SK-N-SH treated with all-trans-retinoic acid at 6 μM for 48 hours (cell line): ENCODE data around the gene PTPRD.

Source experiments
- ATAC-seq: fragments of 200-7000 bp; cut with Tn5 transposase; 3 replicates; pipeline ENCODE4 v1.9.1; 2020; ENCODE audit warnings: mild to moderate bottlenecking, moderate library complexity
- ARNTL ChIP-seq: fragments of 450-650 bp; formaldehyde crosslinking; IDR thresholded peaks from 2 replicates; pipeline ENCODE4 v1.5.0; 2020; ENCODE audit warnings: low read depth, mild to moderate bottlenecking, moderate library complexity, borderline replicate concordance
- BACH2 ChIP-seq: fragments of 250-450 bp; sonication (Bioruptor Pico); IDR thresholded peaks from 2 replicates; pipeline ENCODE4 v1.9.0; 2021; ENCODE audit warnings: mild to moderate bottlenecking, borderline replicate concordance
- CSDC2 ChIP-seq: fragments of 250-450 bp; sonication (Bioruptor Pico); IDR thresholded peaks from 2 replicates; pipeline ENCODE4 v1.5.0; 2020; ENCODE audit warnings: mild to moderate bottlenecking, moderate library complexity
- ESRRG ChIP-seq: fragments of 250-450 bp; sonication (Bioruptor Pico); IDR thresholded peaks from 2 replicates; pipeline ENCODE4 v1.6.1; 2021; ENCODE audit warnings: mild to moderate bottlenecking
- GLIS3 ChIP-seq: fragments of 250-450 bp; sonication (Bioruptor Pico); IDR thresholded peaks from 2 replicates; pipeline ENCODE4 v1.5.0; 2020; ENCODE audit warnings: mild to moderate bottlenecking, moderate library complexity
- PATZ1 ChIP-seq: fragments of 250-450 bp; sonication (Bioruptor Pico); IDR thresholded peaks from 2 replicates; pipeline ENCODE4 v1.8.0; 2020; ENCODE audit warnings: mild to moderate bottlenecking, moderate library complexity, borderline replicate concordance
- PPARA ChIP-seq: fragments of 250-450 bp; sonication (Bioruptor Pico); IDR thresholded peaks from 2 replicates; pipeline ENCODE4 v1.5.0; 2020; ENCODE audit warnings: mild to moderate bottlenecking, borderline replicate concordance
- RARB ChIP-seq: fragments of 250-450 bp; sonication (Bioruptor Pico); IDR thresholded peaks from 2 replicates; pipeline ENCODE4 v1.8.0; 2021; ENCODE audit warnings: mild to moderate bottlenecking, moderate library complexity
- SNAI2 ChIP-seq: fragments of 250-450 bp; sonication (Bioruptor Pico); IDR thresholded peaks from 2 replicates; pipeline ENCODE4 v1.5.0; 2020; ENCODE audit warnings: mild to moderate bottlenecking, moderate library complexity
- TCF4 ChIP-seq: fragments of 250-450 bp; sonication (Bioruptor Pico); IDR thresholded peaks from 2 replicates; pipeline ENCODE4 v1.8.0; 2021; ENCODE audit warnings: mild to moderate bottlenecking, moderate library complexity, borderline replicate concordance
- TOX ChIP-seq: fragments of 250-450 bp; sonication (Bioruptor Pico); IDR thresholded peaks from 2 replicates; pipeline ENCODE4 v1.8.0; 2021; ENCODE audit warnings: mild to moderate bottlenecking, moderate library complexity, borderline replicate concordance
- TSHZ2 ChIP-seq: fragments of 250-450 bp; sonication (Bioruptor Pico); IDR thresholded peaks from 2 replicates; pipeline ENCODE4 v1.5.0; 2020; ENCODE audit warnings: mild to moderate bottlenecking, moderate library complexity
- ZFP30 ChIP-seq: fragments of 450-650 bp; formaldehyde crosslinking; IDR thresholded peaks from 2 replicates; pipeline ENCODE4 v1.5.0; 2022; ENCODE audit warnings: mild to moderate bottlenecking, moderate library complexity
- ZNF70 ChIP-seq: fragments of 450-650 bp; formaldehyde crosslinking; IDR thresholded peaks from 2 replicates; pipeline ENCODE4 v1.5.0; 2020; ENCODE audit warnings: mild to moderate bottlenecking, moderate library complexity
- ZNF8 ChIP-seq: fragments of 450-650 bp; formaldehyde crosslinking; IDR thresholded peaks from 2 replicates; pipeline ENCODE4 v1.5.0; 2020; ENCODE audit warnings: mild to moderate bottlenecking, moderate library complexity
- TF ChIP-seq, protein P1 (sequence below): fragments of 250-450 bp; sonication (Bioruptor Pico); IDR thresholded peaks from 2 replicates; pipeline ENCODE4 v1.5.1; 2021; ENCODE audit warnings: mild to moderate bottlenecking, moderate library complexity
- TF ChIP-seq, protein P2 (sequence below): fragments of 250-450 bp; sonication (Bioruptor Pico); IDR thresholded peaks from 2 replicates; pipeline ENCODE4 v1.5.1; 2020; ENCODE audit warnings: low read depth, mild to moderate bottlenecking, moderate library complexity
- TF ChIP-seq, protein P3 (sequence below): fragments of 250-450 bp; sonication (Bioruptor Pico); IDR thresholded peaks from 2 replicates; pipeline ENCODE4 v1.8.0; 2021; ENCODE audit warnings: low read depth, mild to moderate bottlenecking, moderate library complexity, borderline replicate concordance

The PTPRD gene

DNA sequence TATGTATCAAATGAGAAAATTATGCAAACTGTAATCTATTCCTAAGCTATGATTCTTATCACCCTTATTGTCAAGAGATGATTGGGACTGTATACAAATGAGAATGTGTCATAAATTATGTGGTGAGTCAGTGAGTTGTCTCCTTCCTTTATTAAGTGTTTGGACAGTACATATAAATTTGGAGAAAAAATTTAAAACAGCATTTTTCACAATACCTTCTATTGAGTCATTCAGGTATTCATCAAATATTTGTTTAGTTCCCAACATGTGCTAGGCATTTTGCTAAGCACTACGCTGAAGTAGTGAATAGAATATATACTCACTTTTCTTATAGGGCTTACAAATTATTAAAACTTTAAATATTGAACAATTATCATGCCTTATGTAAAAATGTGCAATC lies 36.3 kb upstream of the PTPRD start:
- no peak for ATAC-seq
- no peak for TF ChIP-seq PATZ1
- TF ChIP-seq ARNTL (CRISPR knock-in tag): no peak
- no peak for TF ChIP-seq TCF4 (CRISPR knock-in tag)

GRCh38 chr9:10633785-10634184 lies 21.0 kb upstream of the PTPRD start:
- TF ChIP-seq ZNF8 (CRISPR knock-in tag) (no peak), ZNF70 (CRISPR knock-in tag) (no peak), TCF4 (CRISPR knock-in tag) (no peak), ZFP30 (CRISPR knock-in tag) (no peak), RARB (CRISPR knock-in tag) (no peak), PPARA (CRISPR knock-in tag) (no peak), ARNTL (CRISPR knock-in tag) (no peak), GLIS3 (no peak), SNAI2 (CRISPR knock-in tag) (no peak), CSDC2 (CRISPR knock-in tag) (no peak)
- TF ChIP-seq, protein P1, sequence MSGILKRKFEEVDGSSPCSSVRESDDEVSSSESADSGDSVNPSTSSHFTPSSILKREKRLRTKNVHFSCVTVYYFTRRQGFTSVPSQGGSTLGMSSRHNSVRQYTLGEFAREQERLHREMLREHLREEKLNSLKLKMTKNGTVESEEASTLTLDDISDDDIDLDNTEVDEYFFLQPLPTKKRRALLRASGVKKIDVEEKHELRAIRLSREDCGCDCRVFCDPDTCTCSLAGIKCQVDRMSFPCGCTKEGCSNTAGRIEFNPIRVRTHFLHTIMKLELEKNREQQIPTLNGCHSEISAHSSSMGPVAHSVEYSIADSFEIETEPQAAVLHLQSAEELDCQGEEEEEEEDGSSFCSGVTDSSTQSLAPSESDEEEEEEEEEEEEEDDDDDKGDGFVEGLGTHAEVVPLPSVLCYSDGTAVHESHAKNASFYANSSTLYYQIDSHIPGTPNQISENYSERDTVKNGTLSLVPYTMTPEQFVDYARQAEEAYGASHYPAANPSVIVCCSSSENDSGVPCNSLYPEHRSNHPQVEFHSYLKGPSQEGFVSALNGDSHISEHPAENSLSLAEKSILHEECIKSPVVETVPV (CRISPR knock-in tag): no peak
- ATAC-seq: no peak

DNA sequence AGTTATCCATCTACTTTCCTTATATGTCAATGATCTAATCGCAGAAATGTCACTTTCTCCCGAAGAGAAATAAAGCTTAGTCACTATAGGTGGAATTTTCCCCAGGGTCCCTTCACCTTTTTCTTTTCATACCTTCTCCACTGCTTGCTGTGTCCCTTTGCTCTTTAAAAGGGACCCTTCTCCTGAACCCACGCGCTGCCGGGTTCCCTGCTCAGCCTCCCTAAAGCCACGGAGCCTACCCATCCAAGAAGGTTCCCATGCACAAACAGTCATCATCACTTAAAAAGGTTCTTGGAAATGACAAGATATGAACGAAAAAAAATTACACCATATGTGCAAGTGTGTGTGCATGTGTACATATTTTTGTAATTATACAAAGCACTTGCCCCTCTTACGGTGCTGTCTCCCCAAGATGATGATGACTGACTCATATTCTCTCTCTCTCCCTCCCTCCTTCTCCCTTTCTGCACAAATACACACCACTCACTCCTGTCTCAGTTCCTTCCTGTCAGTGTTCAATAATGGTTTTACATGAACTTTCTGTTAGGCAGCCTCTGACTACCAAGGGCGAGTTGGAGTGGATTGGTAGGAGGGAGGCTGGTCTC lies 1.5 kb upstream of the PTPRD start:
- TF ChIP-seq TOX (CRISPR knock-in tag): no peak
- TF ChIP-seq TCF4 (CRISPR knock-in tag): no peak
- no peak for ATAC-seq

DNA sequence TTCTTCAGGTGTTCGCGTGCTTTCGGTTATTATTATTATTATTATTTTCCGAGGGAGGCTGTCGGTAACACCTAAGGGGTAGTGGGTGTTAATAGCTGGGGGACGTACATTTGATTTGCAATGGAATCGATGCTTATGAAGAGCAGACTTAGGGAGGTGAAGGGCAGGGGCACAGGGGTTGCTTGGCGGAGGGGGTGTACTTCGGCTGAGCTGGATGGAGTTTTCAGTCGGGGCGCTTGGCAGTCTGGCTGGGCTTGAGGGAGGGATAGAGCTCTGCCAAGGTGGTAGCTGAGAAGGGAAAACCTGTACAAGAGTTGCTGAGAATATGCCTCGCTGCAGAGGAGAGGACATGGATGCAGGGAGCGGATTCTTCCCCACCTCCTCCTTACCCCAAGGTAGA lies 617 bp upstream of the PTPRD start:
- peak; percentile 20; the same call in 2 of the 3 replicates for ATAC-seq
- TF ChIP-seq, protein P2, sequence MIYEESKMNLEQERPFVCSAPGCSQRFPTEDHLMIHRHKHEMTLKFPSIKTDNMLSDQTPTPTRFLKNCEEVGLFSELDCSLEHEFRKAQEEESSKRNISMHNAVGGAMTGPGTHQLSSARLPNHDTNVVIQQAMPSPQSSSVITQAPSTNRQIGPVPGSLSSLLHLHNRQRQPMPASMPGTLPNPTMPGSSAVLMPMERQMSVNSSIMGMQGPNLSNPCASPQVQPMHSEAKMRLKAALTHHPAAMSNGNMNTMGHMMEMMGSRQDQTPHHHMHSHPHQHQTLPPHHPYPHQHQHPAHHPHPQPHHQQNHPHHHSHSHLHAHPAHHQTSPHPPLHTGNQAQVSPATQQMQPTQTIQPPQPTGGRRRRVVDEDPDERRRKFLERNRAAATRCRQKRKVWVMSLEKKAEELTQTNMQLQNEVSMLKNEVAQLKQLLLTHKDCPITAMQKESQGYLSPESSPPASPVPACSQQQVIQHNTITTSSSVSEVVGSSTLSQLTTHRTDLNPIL: no peak
- TF ChIP-seq, protein P1 (CRISPR knock-in tag): no peak
- TF ChIP-seq TSHZ2 (CRISPR knock-in tag) (no peak), BACH2 (CRISPR knock-in tag) (no peak), SNAI2 (CRISPR knock-in tag) (no peak), ARNTL (CRISPR knock-in tag) (no peak), PPARA (CRISPR knock-in tag) (no peak), CSDC2 (CRISPR knock-in tag) (no peak), PATZ1 (no peak), TOX (CRISPR knock-in tag) (no peak), ESRRG (no peak), RARB (CRISPR knock-in tag) (no peak), TCF4 (CRISPR knock-in tag) (no peak)
- TF ChIP-seq, protein P3, sequence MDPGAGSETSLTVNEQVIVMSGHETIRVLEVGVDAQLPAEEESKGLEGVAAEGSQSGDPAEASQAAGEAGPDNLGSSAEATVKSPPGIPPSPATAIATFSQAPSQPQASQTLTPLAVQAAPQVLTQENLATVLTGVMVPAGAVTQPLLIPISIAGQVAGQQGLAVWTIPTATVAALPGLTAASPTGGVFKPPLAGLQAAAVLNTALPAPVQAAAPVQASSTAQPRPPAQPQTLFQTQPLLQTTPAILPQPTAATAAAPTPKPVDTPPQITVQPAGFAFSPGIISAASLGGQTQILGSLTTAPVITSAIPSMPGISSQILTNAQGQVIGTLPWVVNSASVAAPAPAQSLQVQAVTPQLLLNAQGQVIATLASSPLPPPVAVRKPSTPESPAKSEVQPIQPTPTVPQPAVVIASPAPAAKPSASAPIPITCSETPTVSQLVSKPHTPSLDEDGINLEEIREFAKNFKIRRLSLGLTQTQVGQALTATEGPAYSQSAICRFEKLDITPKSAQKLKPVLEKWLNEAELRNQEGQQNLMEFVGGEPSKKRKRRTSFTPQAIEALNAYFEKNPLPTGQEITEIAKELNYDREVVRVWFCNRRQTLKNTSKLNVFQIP (CRISPR knock-in tag): no peak
